Fibroblast of lung (primary cell): ENCODE measurements around the gene EN2.

Experiments used
- EZH2 ChIP-seq: IDR thresholded peaks from 2 replicates; pipeline ENCODE4 v1.5.1; 2012; ENCODE audit warnings: low read length, control low read depth, mild to moderate bottlenecking; ENCODE audit errors: missing control alignments
- TF ChIP-seq, protein P1 (sequence below), 2 donors: IDR thresholded peaks in 1 of 2; conservative IDR thresholded peaks in 1 of 2; 1 replicate in 1 of 2; 2 replicates in 1 of 2; pipeline ENCODE4 v1.5.1; 2011 to 2012; ENCODE audit warnings: low read length in 2 of 2, control low read depth in 1 of 2, inconsistent platforms in 1 of 2, low read depth in 1 of 2, mild to moderate bottlenecking in 1 of 2

DNA sequence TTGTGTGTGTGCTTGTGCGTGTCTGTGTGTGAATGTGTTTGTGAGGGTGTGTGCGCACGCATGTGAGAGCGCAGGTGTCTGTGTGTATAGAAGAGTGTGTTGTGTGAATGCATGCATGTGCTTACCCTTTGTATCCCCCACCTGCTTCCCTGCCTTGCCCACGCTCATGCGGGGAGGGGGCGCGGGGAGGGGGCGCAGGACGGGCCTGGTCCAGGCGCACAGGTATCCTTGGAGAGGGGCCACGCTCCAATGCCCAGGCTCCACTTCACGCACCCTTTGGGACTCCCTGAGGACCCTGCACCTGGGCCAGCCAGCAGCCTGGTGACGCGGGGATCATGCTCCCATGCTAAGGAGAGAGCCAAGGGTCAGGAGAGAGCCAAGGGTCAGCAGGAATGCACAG, 47.9 kb upstream of the EN2 start:
- no peak for TF ChIP-seq EZH2
- TF ChIP-seq, protein P1, sequence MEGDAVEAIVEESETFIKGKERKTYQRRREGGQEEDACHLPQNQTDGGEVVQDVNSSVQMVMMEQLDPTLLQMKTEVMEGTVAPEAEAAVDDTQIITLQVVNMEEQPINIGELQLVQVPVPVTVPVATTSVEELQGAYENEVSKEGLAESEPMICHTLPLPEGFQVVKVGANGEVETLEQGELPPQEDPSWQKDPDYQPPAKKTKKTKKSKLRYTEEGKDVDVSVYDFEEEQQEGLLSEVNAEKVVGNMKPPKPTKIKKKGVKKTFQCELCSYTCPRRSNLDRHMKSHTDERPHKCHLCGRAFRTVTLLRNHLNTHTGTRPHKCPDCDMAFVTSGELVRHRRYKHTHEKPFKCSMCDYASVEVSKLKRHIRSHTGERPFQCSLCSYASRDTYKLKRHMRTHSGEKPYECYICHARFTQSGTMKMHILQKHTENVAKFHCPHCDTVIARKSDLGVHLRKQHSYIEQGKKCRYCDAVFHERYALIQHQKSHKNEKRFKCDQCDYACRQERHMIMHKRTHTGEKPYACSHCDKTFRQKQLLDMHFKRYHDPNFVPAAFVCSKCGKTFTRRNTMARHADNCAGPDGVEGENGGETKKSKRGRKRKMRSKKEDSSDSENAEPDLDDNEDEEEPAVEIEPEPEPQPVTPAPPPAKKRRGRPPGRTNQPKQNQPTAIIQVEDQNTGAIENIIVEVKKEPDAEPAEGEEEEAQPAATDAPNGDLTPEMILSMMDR (conservative IDR thresholded peaks at IDR 0.05 in 1 of 2, IDR thresholded peaks at IDR 0.05 in 1 of 2; ENCODE audit: low read depth in 1 of 2, low read length in 2 of 2) = no peak
